GM12878 (cell line): ENCODE results near the gene UBE3B. TPM values are rescaled to one million over a fixed set of nuclear protein-coding genes. Genes with fewer than 3 reads are reported as not detected.

Source experiments
- ATAC-seq: fragments of 200-7000 bp; cut with Tn5 transposase; 3 replicates; pipeline ENCODE4 v1.9.1; 2020; ENCODE audit warnings: mild to moderate bottlenecking, moderate library complexity
- Bru-seq: library from RNA; stranded (reverse); fragments of 400-500 nt; gene quantifications from one replicate; lab custom pipeline; 2021; lab: Mats Ljungman, UMichigan
- BruChase-seq, 2 experiments: library from RNA; stranded (reverse); fragments of 400-500 nt; gene quantifications; one replicate each; lab custom pipeline; 2021; lab: Mats Ljungman, UMichigan
- BruUV-seq: library from RNA; stranded (reverse); fragments of 400-500 nt; replicated peaks from 2 replicates; lab custom pipeline; 2021; lab: Mats Ljungman, UMichigan
- CTCF ChIA-PET: fragments of 300-600 bp; sonication (Branson Sonifier 250); formaldehyde crosslinking; extraction: SDS; loops from one replicate; lab custom pipeline; 2021; ENCODE audit warnings: inconsistent platforms; lab: Yijun Ruan, JAX
- POLR2A ChIA-PET: fragments of 350-600 bp; formaldehyde crosslinking; extraction: SDS; loops from one replicate; lab custom pipeline; 2021; ENCODE audit warnings: inconsistent platforms; lab: Charles Lee
- RAD21 ChIA-PET: fragments of 300-600 bp; sonication (Branson Sonifier 250); formaldehyde crosslinking; loops from one replicate; lab custom pipeline; 2023; ENCODE audit warnings: antibody characterized with exemption; ENCODE audit not compliant: unreplicated experiment; lab: Charles Lee
- SMC1A ChIA-PET: fragments of 300-600 bp; sonication (Branson Sonifier 250); formaldehyde crosslinking; loops from one replicate; lab custom pipeline; 2023; ENCODE audit not compliant: unreplicated experiment, uncharacterized antibody; lab: Charles Lee
- DNase-seq: peaks from one replicate; pipeline ENCODE4 v3.0.0-alpha.2; 2011; ENCODE audit warnings: low read depth, low spot score
- FAIRE-seq: peaks from 3 replicates; lab custom pipeline; 2011; peaks lifted over from hg19 to GRCh38; lab: Jason Lieb, UNC
- H2AFZ ChIP-seq: 2 replicates; pipeline ENCODE4 v1.6.0; 2011; ENCODE audit warnings: low read depth, low read length, control low read depth; ENCODE audit not compliant: control insufficient read depth
- H3K27ac ChIP-seq: 2 replicates; pipeline ENCODE4 v1.5.1; 2011; ENCODE audit warnings: control low read depth; ENCODE audit not compliant: control insufficient read depth, insufficient read depth
- H3K27me3 ChIP-seq, 2 experiments: replicated peaks in 1 of 2; 2 replicates each; pipeline versions ENCODE4 v1.6.0 to v1.6.1; 2011; ENCODE audit warnings: low read length in 1 of 2; ENCODE audit not compliant: control insufficient read depth in 2 of 2, insufficient read depth in 2 of 2
- H3K36me3 ChIP-seq, 2 experiments: 2 replicates each; pipeline ENCODE4 v1.5.1; 2011; ENCODE audit warnings: low read length in 1 of 2; ENCODE audit not compliant: control insufficient read depth in 2 of 2, insufficient read depth in 2 of 2
- H3K4me1 ChIP-seq: 2 replicates; pipeline ENCODE4 v1.6.1; 2011; ENCODE audit warnings: mild to moderate bottlenecking, low read length, moderate library complexity, mixed read lengths; ENCODE audit not compliant: control insufficient read depth, insufficient read depth
- H3K4me2 ChIP-seq: 2 replicates; pipeline ENCODE4 v1.6.0; 2011; ENCODE audit warnings: control low read depth; ENCODE audit not compliant: control insufficient read depth, insufficient read depth
- H3K4me3 ChIP-seq: fragments of 200-600 bp; sonication (generic); 2 replicates; pipeline ENCODE4 v1.5.1; 2016
- H3K79me2 ChIP-seq: 2 replicates; pipeline ENCODE4 v1.6.0; 2011; ENCODE audit warnings: low read length; ENCODE audit not compliant: control insufficient read depth, insufficient read depth
- H3K9ac ChIP-seq: 2 replicates; pipeline ENCODE4 v1.8.0; 2011; ENCODE audit warnings: low read length, control low read depth, mixed read lengths; ENCODE audit not compliant: control insufficient read depth, insufficient read depth
- H3K9me3 ChIP-seq: replicated peaks from 3 replicates; pipeline ENCODE4 v1.5.1; 2011; ENCODE audit warnings: mild to moderate bottlenecking, low read length; ENCODE audit not compliant: control insufficient read depth, insufficient read depth
- H4K20me1 ChIP-seq: 2 replicates; pipeline ENCODE4 v1.6.0; 2011; ENCODE audit not compliant: control insufficient read depth, insufficient read depth
- CHD2 ChIP-seq: IDR thresholded peaks from 2 replicates; pipeline ENCODE4 v1.6.1; 2011; ENCODE audit warnings: low read depth, low read length, improper control_type of control experiment, borderline replicate concordance
- ESRRA ChIP-seq: IDR thresholded peaks from 2 replicates; pipeline ENCODE4 v1.6.1; 2012; ENCODE audit warnings: mild to moderate bottlenecking, low read length, improper control_type of control experiment
- FOXK2 ChIP-seq: fragments of 450-650 bp; IDR thresholded peaks from 2 replicates; pipeline ENCODE4 v1.6.1; 2017; ENCODE audit warnings: mild to moderate bottlenecking, moderate library complexity
- GABPA ChIP-seq: IDR thresholded peaks from 2 replicates; pipeline ENCODE4 v1.6.1; 2014; ENCODE audit warnings: antibody characterized with exemption, low read depth, mild to moderate bottlenecking, inconsistent platforms
- HSF1 ChIP-seq: fragments of 150-350 bp; IDR thresholded peaks from 2 replicates; pipeline ENCODE4 v1.6.1; 2014; ENCODE audit warnings: mild to moderate bottlenecking, low read depth, low read length
- POLR2A ChIP-seq: IDR thresholded peaks from 2 replicates; pipeline ENCODE4 v1.6.1; 2011; ENCODE audit warnings: low read depth, mild to moderate bottlenecking, low read length
- TCF7 ChIP-seq: IDR thresholded peaks from 2 replicates; pipeline ENCODE4 v1.6.1; 2014; ENCODE audit warnings: antibody characterized with exemption, borderline replicate concordance
- YBX1 ChIP-seq: fragments of 450-650 bp; IDR thresholded peaks from 2 replicates; pipeline ENCODE4 v1.6.1; 2016; ENCODE audit warnings: antibody characterized with exemption
- ZBTB11 ChIP-seq: fragments of 450-650 bp; formaldehyde crosslinking; IDR thresholded peaks from 2 replicates; pipeline ENCODE4 v1.5.0; 2022; ENCODE audit warnings: mild to moderate bottlenecking, missing genetic modification characterization
- ZNF622 ChIP-seq: fragments of 450-650 bp; IDR thresholded peaks from 2 replicates; pipeline ENCODE4 v1.6.1; 2017; ENCODE audit warnings: mild to moderate bottlenecking, inconsistent platforms
- ZSCAN29 ChIP-seq: fragments of 450-650 bp; IDR thresholded peaks from 2 replicates; pipeline ENCODE4 v1.6.1; 2017; ENCODE audit warnings: mild to moderate bottlenecking, moderate library complexity
- ZZZ3 ChIP-seq: IDR thresholded peaks from 2 replicates; pipeline ENCODE4 v1.6.1; 2011; ENCODE audit warnings: low read depth; ENCODE audit not compliant: control insufficient read depth, insufficient read length
- WGBS: methylation state at CpG from one replicate; pipeline ENCODE4 v1.1.6; 2016; ENCODE audit warnings: low lambda C conversion rate; ENCODE audit not compliant: insufficient replicate concordance, insufficient coverage; ENCODE audit errors: missing lambda C conversion rate; 5-methylcytosine and 5-hydroxymethylcytosine counted together
- in situ Hi-C: fragments of 300-500 bp; cut with MboI; formaldehyde crosslinking; loops from 9 replicates; pipeline ENCODE4 v1.14.3; 2018; ENCODE audit warnings: mixed read lengths
- intact Hi-C: fragments of 100-400 bp; cut with micrococcal nuclease; formaldehyde crosslinking; loops from one replicate; pipeline ENCODE4 v1.14.2; 2022; ENCODE audit not compliant: unreplicated experiment
- long read RNA-seq, 2 experiments: library from polyadenylated mRNA; unstranded; transcript quantifications; one replicate each; pipeline ENCODE4 v2.0.0, GENCODE V29; 2019 to 2020
- polyA minus RNA-seq, 3 experiments: library from RNA; depleted of rRNA, polyadenylated mRNA; stranded (reverse); fragments of >200 nt; gene quantifications; 2 replicates each; pipeline ENCODE4 v1.2.3, GENCODE V29; 2011
- polyA plus RNA-seq, 11 experiments: library from polyadenylated mRNA; depleted of rRNA in 4 of 11; unstranded in 6 of 11; stranded (reverse) in 5 of 11; fragments of >200 nt; fragmentation: Nextera tagmentation in 4 of 11; fragmentation: Illumina TruSeq in 1 of 11; extraction: Ambion mirVana in 4 of 11; extraction: Trizol in 1 of 11; gene quantifications; 1 replicate in 1 of 11; 2 replicates in 10 of 11; pipeline versions ENCODE4 v1.2.1 to v1.2.3, GENCODE V29; 2011 to 2016; ENCODE audit warnings: inconsistent platforms in 2 of 11, missing spikeins in 2 of 11, low read depth in 1 of 11
- total RNA-seq, 4 experiments: library from RNA; depleted of rRNA in 3 of 4; stranded (reverse); fragments of >200 nt in 3 of 4; fragmentation: Illumina TruSeq in 1 of 4; extraction: Trizol in 1 of 4; gene quantifications; 2 replicates each; pipeline versions ENCODE4 v1.2.1 to v1.2.3, GENCODE V29; 2013 to 2021

Gene UBE3B
- total RNA-seq (2013; cell fraction: nucleolus; rRNA removed): 119 and 148 TPM in 2 replicates
- total RNA-seq (2014; rRNA removed): 16.2 and 16.6 TPM in 2 replicates
- total RNA-seq (2014; rRNA removed; fragmentation: Illumina TruSeq; extraction: Trizol): 11.1 and 11.3 TPM in 2 replicates
- 17.4 and 19.1 TPM in 2 replicates for total RNA-seq (2021)
- 9.1 TPM for polyA plus RNA-seq (2011; ENCODE audit: low read depth)
- polyA plus RNA-seq (2011; rRNA removed): 17.2 and 22.2 TPM in 2 replicates
- polyA plus RNA-seq (2011; cell fraction: cytosol; rRNA removed): 14.6 and 16.6 TPM in 2 replicates
- polyA plus RNA-seq (2011; cell fraction: nucleus; rRNA removed): 77.5 and 91.8 TPM in 2 replicates
- polyA plus RNA-seq (2012): 9.3 and 13.7 TPM in 2 replicates
- 12.9 and 13.7 TPM in 2 replicates for polyA plus RNA-seq (2014; fragmentation: Illumina TruSeq; extraction: Trizol)
- polyA plus RNA-seq (2014; fragmentation: Nextera tagmentation; extraction: Ambion mirVana): 1 to 10 TPM; 7.4 to 7.7 TPM
- polyA plus RNA-seq (2014; rRNA removed): 17.5 and 19.6 TPM in 2 replicates
- polyA plus RNA-seq (2016; fragmentation: Nextera tagmentation; extraction: Ambion mirVana): 10 to 100 TPM; 21.9 to 25.3 TPM
- polyA minus RNA-seq (2011; rRNA and poly(A)+ RNA removed): 30.5 and 32.1 TPM in 2 replicates
- polyA minus RNA-seq (2011; cell fraction: cytosol; rRNA and poly(A)+ RNA removed): 6.8 and 9.7 TPM in 2 replicates
- polyA minus RNA-seq (2011; cell fraction: nucleus; rRNA and poly(A)+ RNA removed): 41.6 and 48.5 TPM in 2 replicates
- percentile 66 among the genes with signal in this experiment for Bru-seq, nascent RNA
- percentile 70 among the genes with signal in this experiment for BruChase-seq, experiment 1, labeled RNA remaining after a 6-hour chase
- percentile 69 among the genes with signal in this experiment for BruChase-seq, experiment 2, labeled RNA remaining after a 2-hour chase
- long read RNA-seq, experiment 1, full-length matches to known transcripts: 2 of 3 reads
- long read RNA-seq, experiment 1, partial matches to known transcripts: 0 of 3 reads
- long read RNA-seq, experiment 1, other reads (novel, unspliced or antisense): 1 of 3 reads
- long read RNA-seq, experiment 2, transcript UBE3B-206 (9 exons, 1,120 nt): major isoform, 7 of 34 reads
- long read RNA-seq, experiment 2, partial matches to known transcripts: 18 of 34 reads
- long read RNA-seq, experiment 2, other reads (novel, unspliced or antisense): 6 of 34 reads

GRCh38 chr12:109477185-109477962, at the start of gene UBE3B, which contains the start of gene KCTD10:
TSS of gene UBE3B (plus strand) at chr12:109477634. CDS start at chr12:109483552, 5,918 bp downstream.
TSS of gene KCTD10 (minus strand) at chr12:109477300. CDS start at chr12:109477262, 38 bp downstream.
- in situ Hi-C loops (no loop called here), intact Hi-C loops (no loop called here)
- TF ChIP-seq ZNF622 (no peak), ESRRA (peak; percentile 47; the same call in 1 of the 2 replicates), ZBTB11 (CRISPR knock-in tag) (peak; percentile 98), GABPA (peak; percentile 99), FOXK2 (peak; percentile 65), CHD2 (peak; percentile 61; the same call in 1 of the 2 replicates), TCF7 (no peak), YBX1 (no peak), POLR2A (peak; percentile 95), HSF1 (no peak), ZSCAN29 (0 out of 2 replicates have a peak, but pooled peaks have one; percentile 48), ZZZ3 (peak; percentile 86)

More at GRCh38 chr12:109477185-109477962, at the start of gene UBE3B, which contains the start of gene KCTD10:
- Histone ChIP-seq H3K27ac (peak within 1 kb of the TSS; percentile 98), H3K27me3 (no peaks in the 10 kb centered on the region), H3K36me3 (no peaks in the 10 kb centered on the region), H2AFZ (peak within 1 kb of the TSS; percentile 90), H3K4me1 (peaks cover 7% of the 10 kb centered on the region; the same call in 1 of the 2 replicates), H3K4me3 (peak within 1 kb of the TSS; percentile 84), H3K4me2 (peak within 1 kb of the TSS; percentile 93), H3K9me3 (no peaks in the 10 kb centered on the region), H3K9ac (peak within 1 kb of the TSS; percentile 91), H4K20me1 (no peaks in the 10 kb centered on the region; the same call in 1 of the 2 replicates), H3K79me2 (peaks cover 57% of the 10 kb centered on the region)
- SMC1A ChIA-PET: interaction anchor here (0.7 kb wide), 1 partner anchor 76 kb away, joined by 3 read pairs; no protein-coding TSS in a partner anchor
- peak; percentile 97 for ATAC-seq
- CTCF ChIA-PET: interaction anchor here (1.1 kb wide), 1 partner anchor 516 kb away, joined by 3 read pairs; no protein-coding TSS in a partner anchor
- WGBS: under 1% methylated on average over 54 of the region's 54 CpGs
- BruUV-seq: no TSS peak
- DNase-seq: peak; percentile 48
- RAD21 ChIA-PET: no interaction called here
- POLR2A ChIA-PET: interaction anchor here (0.9 kb wide), 1 partner anchor 96 kb away, joined by 3 read pairs; the partner anchor contains the start of gene MVK
- no peak for FAIRE-seq
